ENCODE data around the gene CAPZB.
A peak's percentile ranks its signal among the peaks of the same experiment; 100 is the strongest.
"Not testable (repeated sequence)": the region's sequence is repeated elsewhere in the genome, so short reads cannot be mapped to it uniquely, and the experiment has no call there.

Gene CAPZB

DNA sequence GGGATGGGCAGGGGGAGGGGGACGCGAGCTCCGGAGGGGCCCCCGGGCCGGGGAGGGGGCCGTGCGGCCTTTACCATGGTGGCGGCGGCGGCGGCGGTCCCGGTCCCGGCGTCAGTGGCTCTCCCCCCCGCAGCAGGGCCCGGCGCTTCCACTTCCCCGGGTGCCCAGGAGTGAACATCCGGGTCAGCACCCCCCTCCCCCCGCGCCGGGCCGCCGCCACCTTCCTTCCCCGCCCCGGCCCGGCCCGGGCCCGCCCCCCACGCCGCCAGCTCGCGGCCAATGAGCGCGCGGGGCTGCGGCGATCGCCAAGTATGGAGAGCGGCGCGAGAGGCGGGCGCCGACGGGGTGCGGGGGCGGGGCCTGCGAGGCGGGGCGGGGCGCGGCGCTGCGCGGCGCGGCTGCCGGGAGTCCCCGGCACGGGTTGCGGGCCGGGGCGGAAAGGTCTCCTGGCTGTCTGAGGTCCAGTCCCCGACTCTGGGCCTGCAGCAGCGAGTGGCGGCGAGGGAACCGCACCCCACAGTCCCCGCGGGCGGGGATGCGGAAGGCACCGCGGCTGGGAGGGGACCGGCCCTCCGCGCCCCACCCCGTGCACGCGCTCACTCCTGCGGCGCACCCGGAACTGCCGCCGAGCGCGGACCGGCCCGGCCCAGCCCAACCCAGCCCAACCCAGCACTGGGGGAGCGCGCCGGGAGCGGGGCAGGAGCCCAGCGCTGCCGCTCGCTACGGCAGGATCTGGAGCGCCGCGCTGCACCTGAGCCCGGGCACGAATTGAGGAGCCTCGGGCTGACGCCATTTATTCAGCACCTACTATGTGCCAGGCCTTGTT is at the start of gene CAPZB:
Gene CAPZB, minus strand, starts transcription at position 178 of the 826 bp plus-strand sequence. Its CDS starts 101 bp downstream, at position 77.
- Histone ChIP-seq H3K9me3 (ENCODE audit: low read length) (no peaks in the 10 kb centered on the region), H3K27me3 (ENCODE audit: insufficient read depth, low read length) (no peaks in the 10 kb centered on the region), H3K4me1 (ENCODE audit: insufficient read depth, low read length) (peaks cover 23% of the 10 kb centered on the region), H2AFZ (ENCODE audit: low read depth, low read length) (peak within 1 kb of the TSS; percentile 62), H3K36me3 (ENCODE audit: insufficient read depth, low read length) (peaks cover 9% of the 10 kb centered on the region), H3K4me3 (ENCODE audit: low read length) (peak within 1 kb of the TSS; percentile 81)

DNA sequence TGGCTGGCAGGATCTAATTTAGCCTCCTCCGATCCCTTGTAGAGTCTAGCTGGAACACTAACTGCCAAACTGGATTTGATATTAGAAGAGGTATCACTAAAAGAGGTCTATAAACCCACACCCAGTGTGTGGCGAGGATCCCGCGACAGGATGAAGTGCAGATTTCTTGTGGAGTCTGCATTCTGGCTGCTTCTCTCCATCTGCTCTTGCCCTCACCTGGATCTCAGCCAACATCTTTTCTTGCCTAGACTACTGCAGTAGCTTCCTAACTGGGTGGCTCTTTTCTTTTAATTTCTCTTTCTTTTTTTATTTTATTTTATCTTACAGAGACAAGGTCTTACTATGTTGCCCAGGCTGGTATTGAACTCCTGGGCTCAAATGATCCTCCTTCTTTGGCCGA is 48.9 kb upstream of the CAPZB start:
- Histone ChIP-seq H3K9me3 (ENCODE audit: low read length) (no peaks in the 10 kb centered on the region), H3K27me3 (ENCODE audit: insufficient read depth, low read length) (no peaks in the 10 kb centered on the region), H3K36me3 (ENCODE audit: insufficient read depth, low read length) (no peaks in the 10 kb centered on the region), H2AFZ (ENCODE audit: low read depth, low read length) (no peak overlapping the region), H3K4me1 (ENCODE audit: insufficient read depth, low read length) (no peaks in the 10 kb centered on the region), H3K4me3 (ENCODE audit: low read length) (no peak overlapping the region)

DNA sequence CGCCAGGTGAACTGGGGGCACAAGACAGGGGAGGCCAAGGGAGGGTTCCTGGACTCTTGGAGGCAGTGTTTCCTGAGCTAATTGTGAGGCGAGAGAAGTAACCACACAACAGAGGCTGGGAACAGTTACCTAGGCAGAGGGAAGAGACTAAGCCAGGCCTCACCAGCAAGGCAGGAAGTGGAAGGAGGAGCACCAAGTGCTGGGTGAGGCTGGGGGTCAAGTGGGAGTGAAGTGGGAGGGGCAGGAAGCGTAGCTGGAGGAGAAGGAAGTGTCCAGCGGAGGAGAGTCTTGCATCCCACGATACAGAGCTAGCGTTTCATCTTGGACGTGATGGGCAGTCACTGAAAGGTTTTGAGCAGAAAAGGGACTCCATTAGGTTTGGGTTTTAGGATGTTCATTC is 48.3 kb upstream of the CAPZB start:
- H2AFZ ChIP-seq (ENCODE audit: low read depth, low read length) = no peak overlapping the region
- no peaks in the 10 kb centered on the region for H3K4me1 ChIP-seq (ENCODE audit: insufficient read depth, low read length)
- no peaks in the 10 kb centered on the region for H3K9me3 ChIP-seq (ENCODE audit: low read length)
- no peaks in the 10 kb centered on the region for H3K27me3 ChIP-seq (ENCODE audit: insufficient read depth, low read length)
- H3K36me3 ChIP-seq (ENCODE audit: insufficient read depth, low read length) = no peaks in the 10 kb centered on the region
- H3K4me3 ChIP-seq (ENCODE audit: low read length) = no peak overlapping the region

DNA sequence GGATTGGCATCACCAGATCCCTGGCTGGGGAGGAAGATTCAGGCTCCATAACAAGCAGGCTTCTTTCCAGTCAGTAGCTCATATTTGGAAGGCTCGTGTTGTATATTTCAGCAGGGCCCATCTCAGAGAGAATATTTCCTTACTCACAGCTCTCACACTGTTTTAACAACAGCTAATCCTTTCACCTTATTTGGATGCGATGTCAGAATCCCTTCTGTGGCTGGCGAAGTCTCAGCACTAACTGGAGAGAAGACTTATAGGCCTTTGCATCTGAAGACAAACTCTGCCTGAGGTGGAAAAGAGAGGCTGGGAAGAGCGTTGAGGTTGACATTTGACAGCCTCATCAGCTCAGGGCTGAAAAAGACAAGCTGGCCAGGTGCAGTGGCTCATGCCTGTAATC is 47.2 kb upstream of the CAPZB start:
- Histone ChIP-seq H3K36me3 (ENCODE audit: insufficient read depth, low read length) (no peaks in the 10 kb centered on the region), H3K9me3 (ENCODE audit: low read length) (no peaks in the 10 kb centered on the region), H3K27me3 (ENCODE audit: insufficient read depth, low read length) (no peaks in the 10 kb centered on the region), H2AFZ (ENCODE audit: low read depth, low read length) (no peak overlapping the region), H3K4me1 (ENCODE audit: insufficient read depth, low read length) (no peaks in the 10 kb centered on the region), H3K4me3 (ENCODE audit: low read length) (no peak overlapping the region)

DNA sequence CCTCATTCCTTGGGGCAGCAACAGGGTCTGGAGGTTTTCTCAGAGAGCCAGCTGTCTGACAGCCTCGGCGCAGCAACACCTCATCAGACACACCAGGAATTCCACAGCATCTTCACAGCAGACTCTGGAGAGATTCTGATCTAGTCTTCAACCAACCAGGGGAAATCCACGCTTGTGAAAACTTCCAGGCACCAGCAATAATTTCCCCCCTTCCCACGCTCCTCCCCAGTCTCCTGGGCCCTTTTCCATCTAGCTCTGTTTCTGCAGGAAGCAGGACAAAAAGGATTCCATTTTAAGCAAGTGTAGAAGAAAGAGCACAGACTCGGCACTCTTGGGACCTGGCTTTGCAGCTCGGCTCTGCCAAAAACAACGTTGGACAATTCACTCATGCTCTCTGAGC is 44.3 kb upstream of the CAPZB start:
- Histone ChIP-seq H2AFZ (ENCODE audit: low read depth, low read length) (no peak overlapping the region), H3K36me3 (ENCODE audit: insufficient read depth, low read length) (no peaks in the 10 kb centered on the region), H3K27me3 (ENCODE audit: insufficient read depth, low read length) (no peaks in the 10 kb centered on the region), H3K9me3 (ENCODE audit: low read length) (no peaks in the 10 kb centered on the region), H3K4me1 (ENCODE audit: insufficient read depth, low read length) (no peaks in the 10 kb centered on the region), H3K4me3 (ENCODE audit: low read length) (no peak overlapping the region)

- Histone ChIP-seq H2AFZ (ENCODE audit: low read depth, low read length) (no peak overlapping the region), H3K36me3 (ENCODE audit: insufficient read depth, low read length) (no peaks in the 10 kb centered on the region), H3K4me3 (ENCODE audit: low read length) (no peak overlapping the region), H3K4me1 (ENCODE audit: insufficient read depth, low read length) (no peaks in the 10 kb centered on the region), H3K27me3 (ENCODE audit: insufficient read depth, low read length) (no peaks in the 10 kb centered on the region), H3K9me3 (ENCODE audit: low read length) (no peaks in the 10 kb centered on the region)
Measured at GRCh38 chr1:19528438-19528837, 43.1 kb upstream of the CAPZB start.

GRCh38 chr1:19525607-19526545 is 40.5 kb upstream of the CAPZB start:
- Histone ChIP-seq H3K4me1 (ENCODE audit: insufficient read depth, low read length) (no peaks in the 10 kb centered on the region), H2AFZ (ENCODE audit: low read depth, low read length) (no peak overlapping the region), H3K9me3 (ENCODE audit: low read length) (no peaks in the 10 kb centered on the region), H3K4me3 (ENCODE audit: low read length) (no peak overlapping the region), H3K27me3 (ENCODE audit: insufficient read depth, low read length) (no peaks in the 10 kb centered on the region), H3K36me3 (ENCODE audit: insufficient read depth, low read length) (no peaks in the 10 kb centered on the region)

- Histone ChIP-seq H3K27me3 (ENCODE audit: insufficient read depth, low read length) (no peaks in the 10 kb centered on the region), H2AFZ (ENCODE audit: low read depth, low read length) (no peak overlapping the region), H3K36me3 (ENCODE audit: insufficient read depth, low read length) (no peaks in the 10 kb centered on the region), H3K4me3 (ENCODE audit: low read length) (no peak overlapping the region), H3K9me3 (ENCODE audit: low read length) (no peaks in the 10 kb centered on the region), H3K4me1 (ENCODE audit: insufficient read depth, low read length) (no peaks in the 10 kb centered on the region)
Measured at GRCh38 chr1:19524791-19525190, 39.5 kb upstream of the CAPZB start.

- not testable (repeated sequence) for H3K27me3 ChIP-seq (ENCODE audit: insufficient read depth, low read length); H3K9me3 ChIP-seq (ENCODE audit: low read length); H3K4me1 ChIP-seq (ENCODE audit: insufficient read depth, low read length); H3K4me3 ChIP-seq (ENCODE audit: low read length); H2AFZ ChIP-seq (ENCODE audit: low read depth, low read length); H3K36me3 ChIP-seq (ENCODE audit: insufficient read depth, low read length)
Measured at GRCh38 chr1:19522570-19522969, 37.2 kb upstream of the CAPZB start.

DNA sequence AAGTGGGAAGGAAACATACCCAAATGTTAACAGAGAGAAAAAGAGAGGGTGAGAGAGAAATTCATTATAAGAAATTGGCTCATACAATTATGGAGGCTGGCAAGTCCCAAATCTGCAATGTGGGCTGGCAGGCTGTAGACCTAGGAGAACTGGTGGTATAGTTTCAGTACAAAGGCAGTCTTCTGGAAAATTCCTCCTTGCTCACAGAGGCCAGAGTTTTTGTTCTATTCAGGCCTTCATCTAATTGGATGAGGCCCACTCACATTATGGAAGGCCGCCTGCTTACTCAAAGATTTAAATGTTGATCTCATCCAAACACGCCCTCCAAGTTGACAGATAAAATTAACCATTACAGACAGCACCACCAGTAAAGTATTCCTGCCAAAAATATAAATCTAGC is 36.1 kb upstream of the CAPZB start:
- Histone ChIP-seq H3K27me3 (ENCODE audit: insufficient read depth, low read length) (no peaks in the 10 kb centered on the region), H3K36me3 (ENCODE audit: insufficient read depth, low read length) (no peaks in the 10 kb centered on the region), H3K4me1 (ENCODE audit: insufficient read depth, low read length) (no peaks in the 10 kb centered on the region), H3K4me3 (ENCODE audit: low read length) (no peak overlapping the region), H2AFZ (ENCODE audit: low read depth, low read length) (no peak overlapping the region), H3K9me3 (ENCODE audit: low read length) (no peaks in the 10 kb centered on the region)

DNA sequence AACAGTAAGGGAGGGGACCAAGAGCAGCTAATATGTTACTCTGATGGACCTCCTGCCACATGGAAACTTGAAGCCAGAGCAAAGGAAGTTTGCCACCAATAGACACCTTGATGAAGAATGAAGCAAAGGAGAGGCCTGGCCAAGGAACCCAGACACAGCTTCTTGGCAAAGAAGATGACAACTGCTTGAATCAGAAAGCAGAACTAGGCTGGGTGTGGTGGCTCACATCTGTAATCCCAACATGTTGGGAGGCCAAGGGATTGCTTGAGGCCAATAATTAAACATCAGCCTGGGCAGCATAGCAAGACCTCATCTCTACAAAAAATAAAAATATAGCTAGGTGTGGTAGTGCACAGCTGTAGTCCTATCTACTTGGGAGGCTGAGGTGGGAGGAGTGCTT is 31.7 kb upstream of the CAPZB start:
- Histone ChIP-seq H3K4me1 (ENCODE audit: insufficient read depth, low read length) (no peaks in the 10 kb centered on the region), H3K4me3 (ENCODE audit: low read length) (no peak overlapping the region), H3K36me3 (ENCODE audit: insufficient read depth, low read length) (no peaks in the 10 kb centered on the region), H2AFZ (ENCODE audit: low read depth, low read length) (no peak overlapping the region), H3K9me3 (ENCODE audit: low read length) (no peaks in the 10 kb centered on the region), H3K27me3 (ENCODE audit: insufficient read depth, low read length) (no peaks in the 10 kb centered on the region)

DNA sequence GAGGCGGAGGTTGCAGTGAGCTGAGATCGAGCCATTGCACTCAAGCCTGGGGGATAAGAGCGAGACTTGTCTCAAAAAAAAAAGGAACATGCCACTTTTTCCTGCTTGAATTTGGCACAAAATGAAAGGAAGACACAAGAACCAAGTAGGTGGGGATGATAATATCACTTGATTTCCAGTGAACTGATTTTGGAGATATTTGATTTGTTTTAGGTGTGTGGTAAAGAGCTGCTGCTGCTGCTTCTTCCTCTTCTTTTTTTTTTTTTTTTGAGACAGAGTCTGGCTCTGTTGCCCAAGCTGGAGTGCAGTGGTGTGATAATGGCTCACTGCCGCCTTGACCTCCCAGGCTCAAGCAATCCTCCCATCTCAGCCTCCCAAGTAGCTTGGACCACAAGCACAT is 29.9 kb upstream of the CAPZB start:
- no peaks in the 10 kb centered on the region for H3K36me3 ChIP-seq (ENCODE audit: insufficient read depth, low read length)
- no peak overlapping the region for H2AFZ ChIP-seq (ENCODE audit: low read depth, low read length)
- no peaks in the 10 kb centered on the region for H3K4me1 ChIP-seq (ENCODE audit: insufficient read depth, low read length)

DNA sequence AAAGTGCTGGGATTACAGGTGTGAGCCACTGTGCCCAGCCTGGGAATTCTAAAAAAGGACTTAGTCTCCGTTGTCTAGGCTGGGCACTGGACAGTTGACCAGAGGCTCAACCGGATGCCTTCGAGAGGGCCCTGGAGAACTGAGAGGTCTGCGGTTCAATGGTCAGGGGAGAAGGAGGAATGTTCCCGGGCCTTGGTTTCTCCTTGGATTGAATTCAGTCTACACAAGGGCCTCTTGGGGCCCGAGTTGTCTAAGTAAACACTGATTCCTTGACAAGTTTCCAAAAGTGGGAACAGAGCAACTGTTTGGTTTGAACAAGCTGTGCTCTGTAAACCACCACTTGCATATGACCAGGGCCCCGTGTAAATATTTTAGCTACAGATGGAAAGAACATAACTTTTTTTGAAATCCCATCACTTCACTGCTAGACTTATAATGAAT is 29.1 kb upstream of the CAPZB start:
- Histone ChIP-seq H3K4me3 (ENCODE audit: low read length) (no peak overlapping the region), H3K4me1 (ENCODE audit: insufficient read depth, low read length) (no peaks in the 10 kb centered on the region), H2AFZ (ENCODE audit: low read depth, low read length) (no peak overlapping the region), H3K27me3 (ENCODE audit: insufficient read depth, low read length) (no peaks in the 10 kb centered on the region), H3K36me3 (ENCODE audit: insufficient read depth, low read length) (no peaks in the 10 kb centered on the region), H3K9me3 (ENCODE audit: low read length) (no peaks in the 10 kb centered on the region)

More for the DNA sequence above, 29.9 kb upstream of the CAPZB start:
- no peaks in the 10 kb centered on the region for H3K27me3 ChIP-seq (ENCODE audit: insufficient read depth, low read length)
- no peak overlapping the region for H3K4me3 ChIP-seq (ENCODE audit: low read length)
- no peaks in the 10 kb centered on the region for H3K9me3 ChIP-seq (ENCODE audit: low read length)

Measured in neuron (in vitro differentiated cells).